ENCODE data around the gene PCED1A. TPM values are rescaled to one million over a fixed set of nuclear protein-coding genes. Genes with fewer than 3 reads are reported as not detected.

PCED1A gene
- total and polyA plus RNA-seq, 4 donors = 6.8 to 13.4 (median 13.0) TPM

- TF ChIP-seq HNF4A (conservative IDR thresholded peaks at IDR 0.05) (no peak), GABPA (IDR thresholded peaks at IDR 0.05 in 1 of 2, conservative IDR thresholded peaks at IDR 0.05 in 1 of 2) (no peak), FOXA2 (IDR thresholded peaks at IDR 0.05) (no peak), FOXA1 (IDR thresholded peaks at IDR 0.05) (no peak), RXRA (IDR thresholded peaks at IDR 0.05) (no peak), YY1 (IDR thresholded peaks at IDR 0.05) (no peak), HNF4G (IDR thresholded peaks at IDR 0.05) (no peak), RAD21 (IDR thresholded peaks at IDR 0.05) (no peak)
- TF ChIP-seq, protein P1, sequence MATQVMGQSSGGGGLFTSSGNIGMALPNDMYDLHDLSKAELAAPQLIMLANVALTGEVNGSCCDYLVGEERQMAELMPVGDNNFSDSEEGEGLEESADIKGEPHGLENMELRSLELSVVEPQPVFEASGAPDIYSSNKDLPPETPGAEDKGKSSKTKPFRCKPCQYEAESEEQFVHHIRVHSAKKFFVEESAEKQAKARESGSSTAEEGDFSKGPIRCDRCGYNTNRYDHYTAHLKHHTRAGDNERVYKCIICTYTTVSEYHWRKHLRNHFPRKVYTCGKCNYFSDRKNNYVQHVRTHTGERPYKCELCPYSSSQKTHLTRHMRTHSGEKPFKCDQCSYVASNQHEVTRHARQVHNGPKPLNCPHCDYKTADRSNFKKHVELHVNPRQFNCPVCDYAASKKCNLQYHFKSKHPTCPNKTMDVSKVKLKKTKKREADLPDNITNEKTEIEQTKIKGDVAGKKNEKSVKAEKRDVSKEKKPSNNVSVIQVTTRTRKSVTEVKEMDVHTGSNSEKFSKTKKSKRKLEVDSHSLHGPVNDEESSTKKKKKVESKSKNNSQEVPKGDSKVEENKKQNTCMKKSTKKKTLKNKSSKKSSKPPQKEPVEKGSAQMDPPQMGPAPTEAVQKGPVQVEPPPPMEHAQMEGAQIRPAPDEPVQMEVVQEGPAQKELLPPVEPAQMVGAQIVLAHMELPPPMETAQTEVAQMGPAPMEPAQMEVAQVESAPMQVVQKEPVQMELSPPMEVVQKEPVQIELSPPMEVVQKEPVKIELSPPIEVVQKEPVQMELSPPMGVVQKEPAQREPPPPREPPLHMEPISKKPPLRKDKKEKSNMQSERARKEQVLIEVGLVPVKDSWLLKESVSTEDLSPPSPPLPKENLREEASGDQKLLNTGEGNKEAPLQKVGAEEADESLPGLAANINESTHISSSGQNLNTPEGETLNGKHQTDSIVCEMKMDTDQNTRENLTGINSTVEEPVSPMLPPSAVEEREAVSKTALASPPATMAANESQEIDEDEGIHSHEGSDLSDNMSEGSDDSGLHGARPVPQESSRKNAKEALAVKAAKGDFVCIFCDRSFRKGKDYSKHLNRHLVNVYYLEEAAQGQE (IDR thresholded peaks at IDR 0.05) = no peak
- TF ChIP-seq, protein P2, sequence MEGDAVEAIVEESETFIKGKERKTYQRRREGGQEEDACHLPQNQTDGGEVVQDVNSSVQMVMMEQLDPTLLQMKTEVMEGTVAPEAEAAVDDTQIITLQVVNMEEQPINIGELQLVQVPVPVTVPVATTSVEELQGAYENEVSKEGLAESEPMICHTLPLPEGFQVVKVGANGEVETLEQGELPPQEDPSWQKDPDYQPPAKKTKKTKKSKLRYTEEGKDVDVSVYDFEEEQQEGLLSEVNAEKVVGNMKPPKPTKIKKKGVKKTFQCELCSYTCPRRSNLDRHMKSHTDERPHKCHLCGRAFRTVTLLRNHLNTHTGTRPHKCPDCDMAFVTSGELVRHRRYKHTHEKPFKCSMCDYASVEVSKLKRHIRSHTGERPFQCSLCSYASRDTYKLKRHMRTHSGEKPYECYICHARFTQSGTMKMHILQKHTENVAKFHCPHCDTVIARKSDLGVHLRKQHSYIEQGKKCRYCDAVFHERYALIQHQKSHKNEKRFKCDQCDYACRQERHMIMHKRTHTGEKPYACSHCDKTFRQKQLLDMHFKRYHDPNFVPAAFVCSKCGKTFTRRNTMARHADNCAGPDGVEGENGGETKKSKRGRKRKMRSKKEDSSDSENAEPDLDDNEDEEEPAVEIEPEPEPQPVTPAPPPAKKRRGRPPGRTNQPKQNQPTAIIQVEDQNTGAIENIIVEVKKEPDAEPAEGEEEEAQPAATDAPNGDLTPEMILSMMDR (IDR thresholded peaks at IDR 0.05; ENCODE audit: low read depth, low read length, missing input control) = no peak
- Histone ChIP-seq H3K4me3 (ENCODE audit: low read depth in 1 of 3, low read length in 3 of 3) (no peak overlapping the region), H3K36me3 (ENCODE audit: control insufficient read depth in 4 of 4, insufficient read depth in 3 of 4, low read depth in 1 of 4, low read length in 3 of 4) (no peaks in the 10 kb centered on the region), H3K4me1 (ENCODE audit: control insufficient read depth in 4 of 4, insufficient read depth in 4 of 4, low read length in 3 of 4) (peaks cover 0 to 6% (median under 1%) of the 10 kb centered on the region in 4 donors), H3K27ac (ENCODE audit: low read depth in 1 of 2, low read length in 2 of 2) (no peak overlapping the region), H3K9ac (ENCODE audit: low read depth in 1 of 2, low read length in 2 of 2) (no peak overlapping the region), H3K9me3 (ENCODE audit: control insufficient read depth in 4 of 4, low read length in 3 of 4) (no peaks in the 10 kb centered on the region), H3K27me3 (ENCODE audit: control insufficient read depth in 4 of 4, insufficient read depth in 4 of 4, low read length in 3 of 4) (no peaks in the 10 kb centered on the region)
- no peak for DNase-seq (ENCODE audit: low spot score)
- WGBS = 97% methylated on average over 1 of the region's 1 CpG
These were observed 48.8 kb upstream of the PCED1A start for GRCh38 chr20:2889209-2889608.

- TF ChIP-seq RXRA (IDR thresholded peaks at IDR 0.05) = no peak
- TF ChIP-seq, protein P3, sequence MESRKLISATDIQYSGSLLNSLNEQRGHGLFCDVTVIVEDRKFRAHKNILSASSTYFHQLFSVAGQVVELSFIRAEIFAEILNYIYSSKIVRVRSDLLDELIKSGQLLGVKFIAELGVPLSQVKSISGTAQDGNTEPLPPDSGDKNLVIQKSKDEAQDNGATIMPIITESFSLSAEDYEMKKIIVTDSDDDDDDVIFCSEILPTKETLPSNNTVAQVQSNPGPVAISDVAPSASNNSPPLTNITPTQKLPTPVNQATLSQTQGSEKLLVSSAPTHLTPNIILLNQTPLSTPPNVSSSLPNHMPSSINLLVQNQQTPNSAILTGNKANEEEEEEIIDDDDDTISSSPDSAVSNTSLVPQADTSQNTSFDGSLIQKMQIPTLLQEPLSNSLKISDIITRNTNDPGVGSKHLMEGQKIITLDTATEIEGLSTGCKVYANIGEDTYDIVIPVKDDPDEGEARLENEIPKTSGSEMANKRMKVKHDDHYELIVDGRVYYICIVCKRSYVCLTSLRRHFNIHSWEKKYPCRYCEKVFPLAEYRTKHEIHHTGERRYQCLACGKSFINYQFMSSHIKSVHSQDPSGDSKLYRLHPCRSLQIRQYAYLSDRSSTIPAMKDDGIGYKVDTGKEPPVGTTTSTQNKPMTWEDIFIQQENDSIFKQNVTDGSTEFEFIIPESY (IDR thresholded peaks at IDR 0.05) = no peak
- TF ChIP-seq HNF4A (conservative IDR thresholded peaks at IDR 0.05) = no peak
- no peak for TF ChIP-seq HNF4G (IDR thresholded peaks at IDR 0.05)
- H3K9me3 ChIP-seq (ENCODE audit: control insufficient read depth in 4 of 4, low read length in 3 of 4) = no peaks in the 10 kb centered on the region
- H3K9ac ChIP-seq (ENCODE audit: low read depth in 1 of 2, low read length in 2 of 2) = no peak overlapping the region
- H3K27me3 ChIP-seq (ENCODE audit: control insufficient read depth in 4 of 4, insufficient read depth in 4 of 4, low read length in 3 of 4) = no peaks in the 10 kb centered on the region
- H3K4me1 ChIP-seq (ENCODE audit: control insufficient read depth in 4 of 4, insufficient read depth in 4 of 4, low read length in 3 of 4) = peaks cover 0 to 6% (median under 1%) of the 10 kb centered on the region in 4 donors
- H3K4me3 ChIP-seq (ENCODE audit: low read depth in 1 of 3, low read length in 3 of 3) = no peak overlapping the region
- H3K27ac ChIP-seq (ENCODE audit: low read depth in 1 of 2, low read length in 2 of 2) = no peak overlapping the region
- 95% methylated on average over 4 of the region's 4 CpGs for WGBS
- no peak for DNase-seq (ENCODE audit: low spot score)
- no peaks in the 10 kb centered on the region for H3K36me3 ChIP-seq (ENCODE audit: control insufficient read depth in 4 of 4, insufficient read depth in 3 of 4, low read depth in 1 of 4, low read length in 3 of 4)
These were observed 47.9 kb upstream of the PCED1A start for GRCh38 chr20:2888224-2888955.

Measured in liver (tissue), 9 donors.